ENCODE results near the gene SRCAP. TPM values are rescaled to one million over a fixed set of nuclear protein-coding genes. Genes with fewer than 3 reads are reported as not detected.
"Not testable (repeated sequence)": the region's sequence is repeated elsewhere in the genome, so short reads cannot be mapped to it uniquely, and the experiment has no call there.

SRCAP gene
- total RNA-seq, 1 donor from 2014 or later = 82.3 TPM

DNA sequence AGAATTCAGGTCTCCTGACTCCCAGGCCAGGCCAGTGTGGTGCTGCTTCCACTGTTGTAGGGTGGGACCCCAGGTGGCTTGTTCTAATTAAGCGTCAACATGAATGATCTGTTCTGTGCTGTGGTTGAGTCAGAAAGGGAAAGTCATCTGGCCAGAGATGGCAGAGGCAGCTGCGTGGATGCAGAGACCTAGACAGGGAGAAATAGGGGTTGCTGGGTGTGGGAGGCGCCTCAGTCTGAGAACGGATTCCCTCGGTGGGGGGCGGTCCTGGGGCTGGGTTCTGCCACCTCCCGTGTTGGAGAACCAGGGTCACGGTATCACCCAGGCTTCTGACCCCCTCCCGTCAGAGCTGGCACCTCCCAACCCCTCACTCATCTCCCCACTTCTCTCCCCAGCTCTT lies 35.2 kb upstream of the SRCAP start:
- DNase-seq (ENCODE audit: low spot score) = no peak

- DNase-seq (ENCODE audit: low spot score) = no peak
Observed at GRCh38 chr16:30664616-30665109, 34.3 kb upstream of the SRCAP start.

DNA sequence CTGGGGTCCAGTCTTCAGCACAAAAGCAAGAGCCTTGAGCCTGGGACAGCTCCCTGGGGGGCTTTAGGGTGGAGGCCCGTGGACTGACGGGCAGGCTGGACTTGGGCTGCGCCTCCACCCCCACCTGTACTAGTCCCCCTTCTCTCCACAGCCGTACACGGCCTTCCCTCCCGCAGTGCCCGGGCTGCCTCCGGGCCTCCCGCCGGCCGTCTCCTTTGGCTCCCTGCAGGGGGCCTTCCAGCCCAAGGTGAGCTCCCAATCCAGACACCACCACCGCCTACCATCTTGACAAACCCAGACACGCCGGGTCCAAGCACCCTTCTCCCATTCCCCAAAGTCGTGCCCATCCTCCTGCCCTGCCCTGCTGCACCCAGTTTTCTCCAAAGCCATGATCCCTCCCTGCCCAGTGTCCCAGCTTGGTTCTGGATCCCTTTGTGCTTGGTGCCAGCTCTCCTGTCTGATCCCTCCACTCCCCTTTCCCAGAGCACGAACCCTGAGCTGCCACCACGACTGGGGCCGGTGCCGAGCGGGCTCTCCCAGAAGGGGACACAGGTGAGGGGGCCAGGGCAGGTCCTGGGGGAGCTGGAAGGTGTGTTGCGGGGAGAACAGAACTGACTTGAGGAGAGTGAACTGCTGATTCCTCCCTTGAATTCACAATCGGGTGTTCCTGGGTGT lies 33.7 kb upstream of the SRCAP start:
- DNase-seq (ENCODE audit: low spot score) = no peak

DNA sequence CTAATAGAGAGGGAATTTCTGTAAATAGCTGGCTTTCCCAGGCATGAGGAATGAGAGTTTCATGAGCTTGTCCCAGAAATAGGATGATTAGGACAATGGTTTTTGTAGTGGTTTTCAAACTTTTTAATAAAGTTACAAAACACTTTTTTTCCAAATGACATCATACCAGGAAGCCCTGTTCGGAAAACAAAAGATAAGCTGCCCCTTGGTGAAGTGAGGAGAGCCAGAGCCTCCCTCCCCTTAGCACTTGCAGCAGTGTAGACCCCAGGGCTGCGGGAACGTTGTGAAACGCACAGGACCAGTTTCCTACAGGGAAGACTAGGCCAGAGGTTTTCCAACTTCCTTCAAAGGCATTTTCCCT lies 33.2 kb upstream of the SRCAP start:
- DNase-seq (ENCODE audit: low spot score) = no peak

- no peak for DNase-seq (ENCODE audit: low spot score)
Observed at GRCh38 chr16:30666681-30667080, 32.3 kb upstream of the SRCAP start.

DNA sequence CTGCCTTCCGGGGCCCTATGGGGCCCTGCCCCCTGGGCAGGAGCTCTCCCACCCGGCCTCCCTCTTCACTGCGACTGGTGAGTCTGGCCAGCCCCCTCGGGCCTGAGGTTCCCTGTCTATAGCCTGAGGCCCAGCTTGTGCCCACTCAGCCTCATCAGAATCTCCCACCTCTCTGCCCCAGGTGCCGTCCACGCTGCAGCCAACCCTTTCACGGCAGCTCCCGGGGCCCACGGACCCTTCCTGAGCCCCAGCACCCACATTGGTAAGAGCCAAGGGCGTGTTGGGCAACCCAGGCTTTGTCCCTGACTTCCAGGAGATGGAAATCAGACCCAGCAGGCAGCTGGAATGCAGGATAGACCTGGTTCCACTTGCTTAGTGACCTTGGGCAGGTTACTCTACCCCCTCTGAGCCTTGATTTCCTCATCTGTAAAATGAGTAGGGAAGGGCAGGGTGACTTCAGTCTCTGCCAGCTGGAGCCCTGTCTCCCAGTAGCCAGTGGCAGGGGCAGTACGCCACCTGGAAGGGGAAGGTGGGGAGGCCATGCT lies 31.5 kb upstream of the SRCAP start:
- DNase-seq (ENCODE audit: low spot score) = no peak

GRCh38 chr16:30668393-30668792 lies 30.6 kb upstream of the SRCAP start:
- DNase-seq (ENCODE audit: low spot score) = no peak

DNA sequence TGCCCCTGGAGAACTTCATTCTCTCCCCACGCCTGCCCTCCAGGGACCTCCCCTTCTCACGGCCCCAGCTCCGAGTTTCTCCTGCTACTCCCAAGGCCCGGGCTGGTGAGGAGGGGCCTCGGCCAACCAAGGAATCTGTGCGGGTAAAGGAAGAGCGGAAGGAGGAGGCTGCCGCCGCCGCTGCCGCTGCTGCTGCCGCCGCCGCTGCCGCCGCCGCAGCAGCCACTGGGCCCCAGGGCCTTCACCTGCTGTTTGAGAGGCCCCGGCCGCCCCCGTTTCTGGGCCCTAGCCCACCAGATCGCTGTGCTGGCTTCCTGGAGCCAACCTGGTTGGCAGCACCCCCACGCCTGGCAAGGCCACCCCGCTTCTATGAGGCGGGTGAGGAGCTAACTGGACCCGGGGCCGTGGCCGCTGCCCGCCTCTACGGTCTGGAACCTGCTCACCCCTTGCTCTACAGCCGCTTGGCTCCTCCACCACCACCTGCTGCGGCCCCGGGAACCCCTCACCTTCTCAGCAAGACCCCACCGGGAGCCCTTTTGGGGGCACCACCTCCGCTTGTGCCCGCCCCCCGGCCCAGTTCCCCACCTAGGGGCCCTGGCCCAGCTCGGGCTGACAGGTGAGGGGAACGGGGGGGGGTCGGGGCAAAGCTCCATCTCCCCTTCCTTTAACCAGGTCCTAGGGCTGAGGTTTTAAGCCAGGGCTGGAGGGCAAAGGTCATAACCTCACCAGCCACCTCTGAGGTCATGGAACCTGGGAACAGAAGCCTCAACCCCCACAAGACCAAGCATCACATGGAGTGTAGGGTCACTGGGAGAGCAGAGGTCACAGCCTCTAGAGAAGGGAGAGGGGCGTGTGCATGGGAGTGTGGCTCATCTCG lies 29.7 kb upstream of the SRCAP start:
- no peak for DNase-seq (ENCODE audit: low spot score)

DNA sequence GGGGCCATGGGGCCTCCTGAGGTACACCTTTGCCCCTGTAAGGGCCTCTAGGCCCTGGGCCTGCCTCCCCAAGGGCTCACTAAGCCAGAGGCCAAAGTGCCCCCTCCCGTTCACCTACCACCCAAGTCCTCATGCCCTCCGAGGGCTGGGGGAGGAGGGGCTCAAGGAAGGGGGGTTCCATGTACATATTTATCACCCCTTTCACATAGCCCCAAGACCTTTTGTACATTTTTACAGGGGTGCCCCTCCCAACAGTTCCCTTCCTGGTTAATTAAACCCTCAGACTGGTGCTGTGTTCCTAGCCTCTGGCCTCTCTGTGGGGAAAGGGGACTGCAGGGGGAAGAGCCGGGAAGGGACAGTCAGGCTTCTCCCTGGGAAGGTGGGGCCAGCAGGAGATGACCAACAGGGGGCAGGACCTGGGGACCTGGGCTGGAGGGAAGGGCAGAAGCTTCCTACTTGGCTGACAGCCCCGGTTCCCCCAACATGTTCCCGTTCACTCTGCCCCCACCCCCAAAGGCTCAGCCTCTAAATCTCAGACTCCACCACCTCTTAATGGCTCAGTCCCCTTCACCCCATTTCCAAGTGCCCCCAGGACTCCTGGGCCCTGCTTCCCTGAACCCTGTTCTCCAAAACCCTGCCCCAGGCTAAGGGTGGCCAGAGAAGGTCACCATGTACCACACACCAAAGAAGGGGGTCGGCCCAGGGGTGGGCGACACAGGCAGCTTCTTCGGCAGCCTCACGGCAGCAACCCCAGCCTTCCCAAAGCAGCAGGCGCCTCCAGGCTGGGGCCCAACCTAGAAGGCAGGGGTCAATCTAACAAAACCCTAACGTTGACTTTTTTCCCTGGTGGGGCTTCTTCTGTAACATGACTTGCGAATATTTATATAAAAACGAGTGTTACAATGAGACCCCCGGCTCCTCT lies 28.8 kb upstream of the SRCAP start:
- no peak for DNase-seq (ENCODE audit: low spot score)

DNA sequence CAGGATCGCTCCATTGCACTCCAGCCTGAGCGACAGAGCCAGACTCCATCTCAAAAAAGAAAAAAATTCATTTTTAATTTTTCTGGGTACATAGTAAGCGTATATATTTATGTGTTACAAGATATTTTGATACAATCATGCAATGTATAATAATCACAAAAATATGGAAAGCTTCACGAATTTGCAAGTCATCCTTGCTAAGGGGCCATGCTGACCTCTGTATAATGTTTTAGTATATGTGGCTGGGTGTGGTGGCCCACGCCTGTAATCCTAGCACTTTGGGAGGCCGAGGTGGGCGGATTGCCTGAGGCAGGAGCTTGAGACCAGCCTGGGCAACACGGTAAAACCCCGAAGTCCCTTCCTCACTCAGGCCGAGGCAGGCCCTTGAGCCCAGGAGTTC lies 23.8 kb upstream of the SRCAP start:
- no peak for DNase-seq (ENCODE audit: low spot score)

- no peak for DNase-seq (ENCODE audit: low spot score)
Observed at GRCh38 chr16:30677931-30678585, 20.9 kb upstream of the SRCAP start.

DNA sequence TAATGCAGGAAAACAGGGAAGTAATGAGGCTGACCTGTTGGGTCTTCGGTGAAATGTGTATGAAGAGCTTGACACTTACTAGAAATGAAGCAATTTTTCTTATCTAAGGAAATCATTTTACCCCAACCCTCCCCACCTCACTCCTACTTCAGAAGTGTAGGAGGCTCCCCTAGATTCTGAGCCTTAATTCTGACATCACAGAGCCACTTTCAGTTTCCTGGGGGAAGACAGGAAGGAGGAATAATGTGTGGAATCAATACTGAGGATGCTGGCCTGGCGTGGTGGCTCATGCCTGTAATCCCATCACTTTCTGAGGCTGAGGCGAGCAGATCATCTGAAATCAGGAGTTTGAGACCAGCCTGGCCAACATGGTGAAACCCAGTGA lies 20.4 kb upstream of the SRCAP start:
- no peak for DNase-seq (ENCODE audit: low spot score)

DNA sequence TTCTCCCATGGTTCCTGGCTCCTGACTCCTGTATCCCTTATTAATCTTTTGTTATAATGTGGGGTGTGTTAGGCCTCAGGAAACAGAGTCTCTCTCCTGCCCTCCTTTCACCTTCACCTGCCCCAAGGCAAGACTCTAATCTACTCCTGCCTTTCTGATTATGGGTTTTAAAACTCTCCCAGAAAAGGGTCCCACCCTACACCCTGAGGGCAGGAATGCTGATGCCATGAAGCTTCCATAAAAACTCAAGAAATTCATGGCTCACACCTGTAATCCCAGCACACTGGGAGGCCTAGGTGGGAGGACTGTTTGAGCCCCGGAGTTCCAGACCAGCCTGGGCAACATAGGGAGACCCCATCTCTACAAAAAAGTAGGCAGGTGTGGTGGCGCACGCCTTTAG lies 18.6 kb upstream of the SRCAP start:
- DNase-seq (ENCODE audit: low spot score) = no peak

- DNase-seq (ENCODE audit: low spot score) = no peak
Observed at GRCh38 chr16:30688701-30689100, 10.3 kb upstream of the SRCAP start.

GRCh38 chr16:30691907-30692306 lies 7.1 kb upstream of the SRCAP start:
- DNase-seq (ENCODE audit: low spot score) = no peak

DNA sequence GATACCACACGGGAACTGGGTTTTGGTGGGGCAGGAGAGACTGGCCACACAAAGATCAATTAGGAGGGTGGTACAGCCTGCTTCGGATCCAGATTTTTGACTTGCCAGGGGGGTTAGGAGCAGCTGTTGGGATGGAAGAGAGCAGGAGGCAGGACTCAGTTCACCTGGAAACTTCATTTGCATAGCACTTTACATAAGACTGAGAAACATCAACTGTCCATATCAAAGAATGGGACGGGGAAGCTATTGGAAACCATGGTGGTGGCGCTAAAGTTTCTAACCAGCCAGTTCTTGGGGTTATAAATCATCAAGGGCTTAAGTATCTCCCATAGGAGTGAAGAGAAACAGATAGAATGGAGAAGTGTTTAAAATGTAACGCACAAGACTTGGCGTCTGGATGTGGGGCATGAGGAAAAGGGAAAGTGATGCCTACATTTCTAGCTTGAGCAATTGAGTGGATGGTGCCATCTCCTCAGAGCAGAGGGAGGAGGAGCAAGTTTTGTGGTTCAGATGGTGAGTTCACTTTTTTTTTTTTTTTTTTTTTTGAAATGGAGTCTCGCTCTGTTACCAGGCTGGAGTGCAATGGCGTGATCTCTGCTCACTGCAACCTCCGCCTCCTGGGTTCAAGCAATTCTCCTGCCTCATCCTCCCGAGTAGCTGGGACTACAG lies 6.4 kb upstream of the SRCAP start:
- DNase-seq (ENCODE audit: low spot score) = no peak

DNA sequence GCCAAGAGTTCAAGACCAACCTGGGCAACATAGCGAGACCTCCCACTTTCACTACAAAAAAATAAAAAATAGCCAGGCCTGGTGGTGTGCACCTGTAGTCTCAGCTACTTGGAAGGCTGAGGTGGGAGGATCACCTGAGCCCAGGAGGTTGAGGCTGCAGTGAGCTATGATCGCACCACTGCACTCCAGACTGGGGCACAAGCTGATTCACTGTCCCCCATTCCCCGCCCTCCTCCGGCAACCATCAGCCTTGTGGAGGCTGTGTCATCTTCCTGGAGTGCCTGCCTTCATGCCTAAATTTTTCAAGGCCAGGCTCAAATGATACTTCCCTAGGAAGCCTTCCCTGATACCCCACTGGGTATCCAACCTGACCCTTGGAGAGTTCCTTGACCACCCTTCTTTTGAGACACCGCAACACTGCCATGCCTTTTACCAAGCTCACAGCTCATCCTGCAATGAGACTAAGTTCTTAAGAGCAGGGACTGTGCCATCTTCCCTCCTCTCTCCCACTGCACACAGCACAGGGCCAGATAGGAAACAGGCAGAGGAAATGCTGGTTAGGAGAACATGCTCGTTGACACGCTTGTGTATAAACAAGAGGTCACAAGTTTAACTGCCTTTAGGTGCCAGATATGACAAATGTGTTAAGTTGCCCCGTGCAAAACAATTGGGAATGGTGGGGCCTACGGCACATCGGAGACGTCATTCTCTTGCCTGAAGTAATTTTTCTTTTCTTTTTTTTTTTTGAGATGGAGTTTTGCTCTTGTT lies 3.9 kb upstream of the SRCAP start:
- DNase-seq (ENCODE audit: low spot score) = no peak

- DNase-seq (ENCODE audit: low spot score) = not testable (repeated sequence)
Observed at GRCh38 chr16:30696646-30697045, 2.3 kb upstream of the SRCAP start.

DNA sequence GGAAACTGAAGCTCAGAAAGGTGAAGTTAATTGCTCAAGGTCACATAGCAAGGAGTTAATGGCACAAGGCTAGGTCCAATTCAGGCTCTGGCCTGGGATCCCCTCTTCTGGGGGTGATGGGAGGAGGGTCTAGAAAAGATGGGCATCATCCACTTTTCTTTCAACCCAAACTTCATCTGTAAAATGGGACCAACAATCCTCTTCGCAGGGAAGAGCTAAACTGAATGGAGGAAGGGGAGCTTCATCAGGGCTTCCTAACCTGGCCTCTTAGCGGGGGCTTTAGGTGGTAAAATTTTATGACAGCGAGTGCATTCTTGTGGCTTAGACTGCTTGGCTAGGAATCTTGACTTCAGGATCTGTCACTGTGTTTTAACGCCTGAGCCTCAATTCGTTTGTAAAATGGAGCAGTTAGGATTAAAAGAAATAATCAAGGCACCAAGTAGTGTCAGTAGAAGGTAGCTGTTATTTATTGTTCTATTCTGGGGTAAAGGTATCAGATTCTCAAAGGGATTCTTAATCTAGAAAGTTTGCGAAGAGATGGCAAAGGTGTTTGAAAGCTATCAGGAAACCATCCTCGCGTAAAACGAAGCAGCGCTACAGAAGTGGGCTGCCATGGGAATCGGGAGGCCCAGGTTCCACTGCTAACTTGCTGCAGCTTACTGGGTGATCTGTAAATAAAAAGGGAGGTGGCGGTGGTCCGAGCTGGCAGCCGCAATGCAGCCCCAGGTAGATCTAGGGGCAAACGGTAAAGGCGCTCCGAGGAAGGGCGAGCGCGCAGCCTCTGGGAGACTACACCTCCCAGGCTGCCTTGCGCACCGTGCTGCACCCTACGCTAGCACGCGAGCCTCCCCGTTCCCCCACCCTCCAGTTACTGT lies 1.5 kb upstream of the SRCAP start:
- DNase-seq (ENCODE audit: low spot score) = no peak

All from ureter (tissue), 1 donor.